NCI-H146 treated with DMSO at 0.1 percent for 48 hours (cell line): ENCODE measurements around the gene CLNS1A.
"Not testable (repeated sequence)": the region's sequence is repeated elsewhere in the genome, so short reads cannot be mapped to it uniquely, and the experiment has no call there.

Source experiments
- DNase-seq: peaks from one replicate; lab custom pipeline; 2025; ENCODE audit not compliant: unreplicated experiment; lab: John Stamatoyannopoulos, UW

The CLNS1A gene

DNA sequence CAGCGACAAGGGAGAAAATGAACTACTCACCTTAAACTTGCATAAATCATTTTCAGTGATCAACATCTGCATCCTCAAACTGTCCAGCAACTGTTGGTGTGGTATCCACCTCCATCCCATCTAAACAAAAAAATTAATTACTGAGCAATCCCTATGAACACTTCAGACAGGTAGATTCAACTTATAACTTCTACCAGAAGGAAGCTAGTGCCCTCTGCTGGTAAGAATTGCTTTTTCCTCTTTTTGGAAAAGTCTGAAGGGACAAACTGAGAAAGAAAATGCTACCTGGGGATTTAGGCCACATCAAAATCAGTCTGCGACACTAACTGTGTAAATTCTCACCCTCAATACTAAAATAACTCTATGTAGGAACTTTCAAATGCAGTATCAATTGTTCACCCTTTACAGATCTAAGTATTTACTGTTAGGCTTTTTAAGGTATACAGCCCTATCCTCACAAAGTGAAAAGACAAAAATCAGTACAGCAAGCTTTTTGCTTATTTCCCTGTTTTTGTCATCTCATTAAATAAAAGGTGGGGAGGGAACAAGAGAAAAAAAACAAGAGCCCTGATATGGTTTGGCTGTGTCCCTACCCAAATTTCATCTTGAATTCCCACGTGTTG, 17.9 kb downstream of the CLNS1A start:
- peak; percentile 22 for DNase-seq

DNA sequence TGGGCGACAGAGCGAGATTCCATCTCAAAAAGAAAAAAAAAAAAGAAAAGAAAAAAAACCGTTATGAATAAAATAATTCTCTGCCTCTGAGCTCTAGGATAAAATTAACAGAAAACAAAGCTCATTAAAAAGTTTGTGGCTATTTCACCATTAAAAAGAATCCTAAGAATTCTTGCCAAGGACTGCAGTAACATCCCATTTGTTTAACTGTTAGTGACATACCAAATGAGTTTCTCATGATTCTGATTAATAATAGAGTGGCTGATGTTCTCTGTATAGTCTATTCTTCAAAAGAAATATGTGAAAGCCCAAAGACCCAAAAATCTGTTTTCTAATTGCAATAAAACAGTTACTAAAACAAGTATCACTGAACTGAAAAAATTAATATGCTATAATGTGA, 19.7 kb downstream of the CLNS1A start:
- DNase-seq, result no peak

DNA sequence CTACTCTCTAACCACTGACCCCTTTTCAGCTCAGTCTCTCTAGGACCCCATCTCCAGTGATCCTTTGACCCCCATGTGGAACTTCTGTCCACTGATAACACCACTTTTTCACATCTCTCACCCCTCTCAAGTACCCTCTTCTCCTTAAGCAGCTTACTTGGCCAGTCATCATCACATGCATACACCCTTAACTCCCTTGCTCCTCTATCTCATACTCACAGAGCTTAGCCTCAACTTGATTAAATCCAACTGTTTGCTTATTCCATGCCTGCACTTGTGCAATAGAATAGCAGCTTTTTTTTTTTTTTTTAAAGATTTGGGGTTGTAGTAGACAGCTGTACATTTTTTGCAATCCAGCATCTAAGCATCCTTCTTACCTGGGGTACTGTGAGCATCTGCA, 25.7 kb downstream of the CLNS1A start:
- DNase-seq, result no peak

DNA sequence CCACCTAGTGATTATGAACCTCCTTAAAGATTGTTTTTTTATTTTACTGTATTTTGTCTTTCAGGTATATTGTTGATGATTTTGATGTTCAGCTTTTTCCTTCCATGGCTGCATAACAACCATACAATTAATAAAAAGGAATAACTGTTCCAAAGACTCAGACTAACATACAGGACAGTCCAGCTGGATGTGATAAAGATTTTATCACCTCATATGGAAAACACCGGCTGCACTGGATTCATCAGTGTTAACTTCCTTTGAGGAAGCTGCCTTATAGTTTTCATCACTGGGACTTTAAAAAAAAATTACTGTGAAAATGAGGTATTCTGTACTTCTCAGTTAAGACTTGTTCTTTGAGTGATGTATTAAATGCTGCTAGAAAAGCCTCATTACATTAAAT, 28.4 kb downstream of the CLNS1A start:
- DNase-seq, result no peak

DNA sequence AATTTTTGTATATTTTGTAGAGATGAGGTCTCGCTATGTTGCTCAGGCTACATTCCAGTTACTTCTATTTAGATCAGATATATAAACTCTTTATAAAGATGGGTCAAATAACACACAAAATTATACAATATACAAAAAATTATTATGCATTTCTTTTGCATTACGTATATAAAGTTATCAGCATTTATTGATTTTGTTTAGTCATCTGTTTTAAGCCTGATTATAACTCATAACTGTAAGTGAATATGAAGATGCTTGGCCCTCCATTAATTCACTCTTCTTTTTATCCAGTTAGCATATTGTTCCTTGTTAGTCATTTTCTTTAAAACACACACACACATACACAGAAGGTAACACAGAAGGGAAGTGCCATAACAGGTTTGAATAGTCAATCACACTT, 33.3 kb downstream of the CLNS1A start:
- no peak for DNase-seq

DNA sequence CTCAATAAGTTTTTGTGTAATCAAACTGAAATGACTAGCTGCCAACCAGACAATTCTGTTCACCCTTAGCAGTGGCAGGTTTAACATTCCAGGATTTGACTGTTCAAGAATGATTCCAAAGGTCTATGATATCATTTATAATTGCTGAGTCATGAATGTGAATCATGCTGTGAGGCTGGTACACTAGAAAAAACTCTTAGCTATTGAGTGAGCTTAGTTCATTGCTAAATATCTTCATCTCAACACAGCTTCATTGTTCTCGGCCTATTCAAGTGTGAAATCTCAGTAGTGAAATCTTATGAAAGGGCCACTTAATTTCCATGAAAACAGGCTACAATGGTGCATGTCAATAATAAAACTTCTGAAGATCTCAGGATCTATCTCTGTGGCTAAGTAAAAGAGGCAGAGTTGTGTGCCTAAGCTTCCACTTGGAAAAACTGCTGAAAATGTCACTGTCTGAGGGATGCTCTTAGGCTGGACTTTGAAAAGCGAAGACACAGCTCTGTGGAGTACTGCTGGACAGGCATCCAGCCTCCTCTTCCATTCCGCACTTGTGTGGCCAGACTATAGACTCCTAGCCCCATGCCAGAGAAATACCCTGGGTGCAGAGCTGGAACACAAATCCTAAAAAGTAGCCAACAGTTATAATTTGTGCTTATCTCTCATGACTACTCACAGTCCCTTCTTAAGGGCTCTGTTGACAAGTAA, 35.1 kb downstream of the CLNS1A start:
- DNase-seq, result no peak

DNA sequence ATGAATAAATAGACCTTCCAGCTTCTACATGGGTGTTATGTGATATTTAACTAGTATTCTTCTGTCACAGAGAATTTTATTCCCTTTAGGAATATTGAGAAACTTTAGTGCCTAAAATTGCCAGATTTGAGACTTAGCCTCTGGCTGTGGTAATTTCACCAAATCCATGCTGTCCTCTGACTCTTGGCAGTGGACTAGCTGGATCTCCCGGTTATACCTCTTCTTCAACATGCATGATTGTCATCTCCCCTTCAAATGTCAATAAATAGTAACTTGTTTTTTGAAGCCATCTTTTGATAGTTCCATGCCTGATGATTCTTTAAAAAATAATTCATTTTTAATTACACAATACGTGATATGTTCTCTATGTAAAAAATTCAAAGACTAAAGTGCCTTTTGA, 39.4 kb downstream of the CLNS1A start:
- DNase-seq, result no peak

DNA sequence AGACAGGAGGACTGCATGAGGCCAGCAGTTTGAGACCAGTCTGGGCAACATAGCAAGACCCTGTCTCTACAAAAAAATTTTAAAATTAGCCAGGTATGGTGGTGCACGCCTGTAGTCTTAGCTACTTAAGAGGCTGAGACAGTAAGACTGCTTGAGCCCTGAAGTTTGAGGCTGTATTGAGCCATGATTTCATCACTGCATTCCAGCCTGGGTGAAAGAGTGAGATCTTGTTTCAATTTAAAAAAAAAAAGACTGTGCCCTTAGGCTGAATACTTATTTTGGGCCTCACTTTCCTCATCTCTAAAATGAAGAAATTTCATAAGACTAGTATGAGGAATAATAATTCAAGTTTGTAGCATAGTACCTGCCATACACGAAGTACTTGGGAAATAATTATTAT, 41.0 kb downstream of the CLNS1A start:
- no peak for DNase-seq

DNA sequence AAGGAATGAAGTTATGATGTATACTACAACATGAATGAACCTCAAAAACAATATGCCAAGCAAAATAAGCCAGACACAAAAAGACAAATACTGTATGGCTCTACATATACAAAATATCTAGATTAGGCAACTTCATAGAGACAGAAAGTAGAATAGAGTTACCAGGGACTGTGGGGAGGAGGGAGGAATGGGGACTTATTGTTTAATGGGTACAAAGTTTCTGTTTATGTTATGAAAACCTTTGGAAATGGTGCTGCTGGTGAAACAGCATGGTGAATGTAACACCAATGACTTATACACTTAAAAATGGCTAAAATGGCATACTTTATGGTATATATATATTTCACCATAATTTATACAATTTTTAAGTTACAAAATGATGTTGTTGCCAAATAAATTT, 43.7 kb downstream of the CLNS1A start:
- no peak for DNase-seq

DNA sequence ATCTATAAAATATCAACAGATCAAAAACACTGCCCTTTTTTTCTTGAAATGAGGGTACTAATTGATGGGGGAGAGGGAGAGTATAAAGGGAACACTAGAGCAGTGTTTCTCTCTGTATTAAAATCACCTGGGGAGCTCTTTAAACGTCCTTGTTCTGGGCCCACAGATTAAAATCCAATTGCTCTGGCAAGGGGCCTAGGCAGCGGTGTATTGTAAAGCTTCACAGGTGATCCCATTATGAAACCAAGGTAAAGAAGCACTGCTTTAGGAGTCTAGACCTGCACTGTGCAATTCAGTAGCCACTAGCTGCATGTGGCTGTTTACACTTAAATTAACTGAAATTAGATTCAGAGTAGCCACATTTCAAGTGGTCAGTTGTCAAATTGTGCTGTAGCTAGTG, 44.9 kb downstream of the CLNS1A start:
- DNase-seq, result peak; percentile 96

DNA sequence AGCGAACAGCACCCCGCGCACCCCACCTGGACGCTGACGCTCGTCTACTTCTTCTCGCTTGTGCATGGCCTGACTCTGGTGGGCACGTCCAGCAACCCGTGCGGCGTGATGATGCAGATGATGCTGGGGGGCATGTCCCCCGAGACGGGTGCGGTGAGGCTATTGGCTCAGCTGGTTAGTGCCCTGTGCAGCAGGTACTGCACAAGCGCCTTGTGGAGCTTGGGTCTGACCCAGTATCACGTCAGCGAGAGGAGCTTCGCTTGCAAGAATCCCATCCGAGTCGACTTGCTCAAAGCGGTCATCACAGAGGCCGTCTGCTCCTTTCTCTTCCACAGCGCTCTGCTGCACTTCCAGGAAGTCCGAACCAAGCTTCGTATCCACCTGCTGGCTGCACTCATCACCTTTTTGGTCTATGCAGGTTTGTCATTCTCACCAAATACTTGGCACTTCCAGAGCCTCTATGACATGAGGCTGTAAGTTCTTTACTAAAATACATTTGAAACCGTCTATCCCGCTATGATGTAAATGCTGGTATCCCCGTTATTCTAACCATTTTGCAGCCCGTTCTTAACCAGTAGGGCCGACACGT, 47.3 kb downstream of the CLNS1A start:
- no peak for DNase-seq

DNA sequence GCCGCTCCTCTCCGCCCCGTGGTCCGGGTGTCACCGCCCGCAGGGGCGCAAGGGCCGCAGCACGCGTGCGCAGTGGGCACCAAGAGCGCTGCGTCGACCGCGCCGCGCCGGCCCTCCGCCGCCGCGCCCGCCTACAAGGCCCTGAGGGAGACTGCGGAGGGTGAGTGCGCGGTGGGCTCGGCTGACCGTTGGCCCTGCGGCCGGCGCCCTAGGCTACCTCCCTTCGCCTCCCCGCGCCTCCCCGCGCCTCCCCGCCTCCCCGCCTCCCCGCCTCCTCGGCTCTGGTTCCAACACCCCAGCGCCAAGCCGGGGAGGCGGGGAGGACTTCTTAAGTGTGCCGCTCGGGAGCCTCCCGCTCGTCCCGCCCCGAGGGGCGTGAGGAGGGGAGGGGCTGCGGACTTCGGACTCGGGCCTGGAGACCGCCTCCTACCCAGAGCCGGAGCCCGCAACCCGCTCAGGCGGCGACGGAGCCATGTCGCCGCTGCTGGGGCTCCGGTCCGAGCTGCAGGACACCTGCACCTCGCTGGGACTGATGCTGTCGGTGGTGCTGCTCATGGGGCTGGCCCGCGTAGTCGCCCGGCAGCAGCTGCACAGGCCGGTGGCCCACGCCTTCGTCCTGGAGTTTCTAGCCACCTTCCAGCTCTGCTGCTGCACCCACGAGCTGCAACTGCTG, 47.9 kb downstream of the CLNS1A start, which contains the start of gene AQP11:
TSS of gene AQP11 (plus strand) at position 433 of the 673 bp plus-strand sequence. CDS start at position 473, 40 bp downstream.
- DNase-seq, result peak; percentile 77

DNA sequence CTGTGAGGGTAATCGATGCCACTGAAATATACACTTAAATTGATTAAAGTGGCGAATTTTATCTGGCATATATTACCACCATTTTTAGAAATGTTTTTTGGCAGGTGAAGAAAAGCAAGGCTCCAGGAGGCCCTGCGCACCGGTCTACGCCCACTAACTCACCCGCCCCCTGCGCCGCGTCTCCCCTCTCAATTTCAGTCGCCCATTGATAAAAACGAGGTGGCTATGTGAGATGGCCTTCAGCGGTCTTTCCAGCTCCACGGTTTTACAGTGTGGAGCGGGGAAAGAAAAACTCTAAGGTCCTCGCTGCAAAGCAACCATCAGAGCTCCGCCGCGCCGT, 48.4 kb downstream of the CLNS1A start:
- DNase-seq, result no peak

DNA sequence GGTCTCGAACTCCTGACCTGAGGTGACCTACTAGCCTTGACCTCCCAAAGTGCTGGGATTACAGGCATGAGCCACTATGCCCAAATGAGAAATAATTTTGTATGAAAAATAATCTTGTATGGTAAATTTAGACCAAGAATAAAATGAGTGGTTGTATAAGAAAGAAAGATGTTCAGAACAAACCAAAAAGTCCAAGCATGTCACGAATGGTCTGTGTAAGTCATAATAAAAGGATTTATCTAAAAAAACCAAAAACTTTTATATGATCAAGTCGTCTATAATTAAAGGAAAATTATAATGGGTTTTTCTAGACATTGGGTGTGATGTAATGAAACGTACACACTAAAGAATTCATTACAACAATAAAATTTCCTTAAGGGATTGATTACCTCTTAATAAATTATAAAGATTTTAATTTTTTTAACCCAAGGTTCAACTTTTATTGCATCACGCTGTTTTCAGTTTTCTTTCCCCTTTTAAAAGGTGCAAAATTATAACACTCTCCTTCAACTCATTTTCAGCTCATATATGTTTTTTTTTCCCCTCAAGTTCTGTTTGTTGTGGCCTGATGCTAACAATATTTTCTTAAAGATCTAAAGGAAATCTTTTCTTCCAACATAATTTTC, 56.8 kb downstream of the CLNS1A start:
- DNase-seq, result no peak

DNA sequence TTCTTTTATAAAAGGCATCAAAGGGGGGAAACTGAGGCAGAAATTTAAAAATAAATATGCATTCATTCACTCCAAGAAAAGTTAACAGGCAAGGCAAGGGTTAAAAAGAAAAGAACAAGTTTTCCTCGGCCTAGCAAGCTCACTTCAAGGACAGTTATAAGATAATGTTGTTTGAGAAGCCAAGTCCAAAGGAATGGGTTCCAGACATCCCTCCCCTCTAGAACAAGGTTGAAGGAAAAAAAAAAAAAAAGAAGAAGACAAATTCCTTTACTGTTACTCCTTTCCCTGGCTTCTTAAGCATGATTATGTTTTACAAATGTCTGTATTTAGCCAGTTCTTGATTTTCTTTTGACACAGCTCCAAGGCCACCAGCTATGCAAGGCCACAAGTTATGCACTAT, 62.2 kb downstream of the CLNS1A start:
- not testable (repeated sequence) for DNase-seq

DNA sequence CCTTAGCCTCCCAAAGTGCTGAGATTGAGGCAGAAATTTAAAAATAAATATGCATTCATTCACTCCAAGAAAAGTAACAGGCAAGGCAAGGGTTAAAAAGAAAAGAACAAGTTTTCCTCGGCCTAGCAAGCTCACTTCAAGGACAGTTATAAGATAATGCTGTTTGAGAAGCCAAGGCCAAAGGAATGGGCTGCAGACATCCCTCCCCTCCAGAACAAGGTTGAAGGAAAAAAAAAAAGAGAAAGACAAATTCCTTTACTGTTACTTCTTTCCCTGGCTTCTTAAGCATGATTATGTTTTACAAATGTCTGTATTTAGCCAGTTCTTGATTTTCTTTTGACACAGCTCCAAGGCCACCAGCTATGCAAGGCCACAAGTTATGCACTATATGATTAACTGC, 66.7 kb downstream of the CLNS1A start:
- DNase-seq, result not testable (repeated sequence)

DNA sequence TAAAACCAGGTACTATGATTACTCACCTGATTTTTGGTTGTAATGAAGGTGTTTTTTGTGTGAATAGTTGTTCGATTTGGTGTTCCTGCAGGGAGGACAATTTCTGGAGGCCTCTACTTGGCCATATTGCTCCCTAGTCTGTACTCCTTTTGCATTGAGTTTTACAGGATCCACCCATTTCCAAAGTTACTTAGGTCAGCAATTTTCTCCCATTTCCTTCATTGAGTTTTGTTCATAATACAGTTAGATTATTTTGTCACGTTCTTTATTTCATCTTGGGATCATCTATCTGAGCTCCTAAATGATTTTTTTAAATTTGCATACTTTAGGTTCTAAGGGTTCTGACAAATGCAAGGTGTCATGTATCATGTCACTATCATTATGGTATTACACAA, 67.9 kb downstream of the CLNS1A start:
- no peak for DNase-seq

DNA sequence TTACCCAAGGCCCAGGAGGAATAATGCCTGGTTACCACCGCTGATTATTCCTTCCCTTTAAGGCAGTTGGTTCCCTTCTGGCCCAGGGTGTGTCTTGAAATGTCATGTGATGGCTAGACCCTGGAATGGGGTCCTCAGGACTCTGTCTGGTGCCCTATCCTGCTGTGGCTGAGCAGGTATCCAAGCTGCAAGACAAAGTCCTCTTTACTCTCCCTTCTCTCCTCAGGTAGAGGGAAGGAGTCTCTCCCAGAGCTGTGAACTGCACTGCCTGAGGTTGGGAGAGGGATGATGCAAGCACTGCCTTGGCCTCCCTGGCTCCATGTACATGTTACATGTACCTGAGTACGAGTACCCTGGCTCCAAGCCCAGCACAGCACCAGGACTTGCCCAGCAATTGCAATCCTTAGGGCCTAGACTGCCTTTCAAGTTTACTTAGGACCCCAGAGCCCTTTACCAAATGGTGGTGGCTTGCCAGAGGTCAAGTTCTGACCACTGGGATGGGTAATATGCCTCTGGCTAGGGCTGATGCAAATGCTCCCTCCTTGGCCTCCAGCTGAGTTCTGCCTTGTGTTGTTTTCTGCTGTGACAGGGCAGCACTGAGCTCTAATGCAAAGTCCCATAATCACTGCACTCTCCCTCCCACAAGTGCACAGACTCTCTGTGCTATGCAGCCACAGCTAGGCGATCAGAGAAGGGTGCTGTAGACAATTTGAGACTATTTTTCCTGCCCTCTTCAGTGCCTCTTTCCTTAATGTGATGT, 68.5 kb downstream of the CLNS1A start:
- DNase-seq, result no peak

DNA sequence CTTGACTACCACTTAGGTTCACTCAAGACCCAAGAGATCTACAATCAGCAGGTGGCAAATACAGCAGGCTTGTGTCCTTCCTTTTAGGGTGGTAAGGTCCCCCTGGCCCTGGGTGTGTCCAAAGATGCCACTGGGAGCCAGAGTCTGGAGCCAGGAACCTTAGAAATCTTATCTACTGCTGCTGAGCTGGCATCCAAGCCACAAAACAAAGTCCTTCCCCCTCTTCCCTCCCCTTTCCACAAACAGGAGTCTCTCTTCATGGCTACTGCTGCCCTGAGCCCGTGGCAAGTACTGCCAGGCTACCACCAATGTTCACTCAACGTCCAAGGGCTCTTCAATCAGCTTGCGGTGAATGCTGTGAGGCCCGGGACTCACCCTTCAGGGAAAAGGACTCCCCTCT, 69.3 kb downstream of the CLNS1A start:
- DNase-seq, result no peak
